Muscle of back (tissue), 11 donors: ENCODE data around the gene SLC26A11. TPM values are rescaled to one million over a fixed set of nuclear protein-coding genes. Genes with fewer than 3 reads are reported as not detected.
A peak's percentile ranks its signal among the peaks of the same experiment; 100 is the strongest.
"Not testable (repeated sequence)": the region's sequence is repeated elsewhere in the genome, so short reads cannot be mapped to it uniquely, and the experiment has no call there.

ENCODE experiments used
- DNase-seq, 3 donors: peaks; one replicate each; pipeline versions ENCODE4 v3.0.0 to v3.0.0-alpha.2; 2013
- polyA plus RNA-seq, 10 donors: library from polyadenylated mRNA; unstranded; fragments of 120-200 nt; gene quantifications; one replicate each; pipeline ENCODE4 v1.2.1, GENCODE V29; 2013; ENCODE audit not compliant: insufficient read length in 10 of 10

SLC26A11 gene
- polyA plus RNA-seq, 10 donors, result 7.3 to 12.6 (median 9.2) TPM

DNA sequence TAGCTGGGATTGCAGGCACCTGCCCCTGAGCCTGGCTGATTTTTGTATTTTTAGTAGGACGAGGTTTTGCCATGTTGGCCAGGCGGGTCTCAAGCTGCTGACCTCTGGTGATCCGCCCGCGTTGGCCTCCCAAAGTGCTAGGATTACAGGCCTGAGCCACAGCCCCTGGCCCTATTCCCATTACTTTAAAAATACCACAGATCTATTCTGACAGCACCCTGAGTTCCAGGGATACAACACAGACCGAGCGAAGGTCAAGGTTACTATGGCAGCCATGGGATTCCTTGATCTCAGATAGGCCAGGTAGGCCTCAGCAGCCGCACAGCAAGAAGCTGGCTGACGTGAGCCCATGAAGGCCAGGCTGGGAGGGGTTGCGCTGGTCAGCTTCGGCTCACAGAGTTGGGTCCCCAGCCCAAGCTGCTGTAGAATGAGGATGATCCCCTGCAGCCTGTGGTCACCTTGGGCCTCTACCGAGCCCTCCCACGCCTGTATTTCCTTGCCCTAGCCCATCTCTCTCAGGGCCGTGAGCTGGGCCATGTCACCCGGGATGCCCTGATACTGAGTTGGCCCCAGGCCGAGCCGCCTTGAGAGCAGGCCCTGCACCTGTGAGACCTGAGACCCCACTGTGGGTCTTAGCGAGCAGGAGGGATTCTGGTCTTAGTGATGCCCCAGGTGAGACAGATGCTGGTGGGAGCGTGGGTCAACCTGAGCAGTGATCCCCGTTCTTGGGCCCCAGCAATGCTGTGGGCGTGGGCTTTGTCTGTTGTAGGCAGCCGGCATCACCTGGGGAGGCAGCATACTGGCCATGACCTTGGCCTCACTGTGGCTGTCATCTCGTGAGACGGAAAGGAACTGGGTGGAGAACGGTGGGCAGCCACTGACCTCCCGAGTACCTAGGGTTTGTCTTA lies 23.6 kb downstream of the SLC26A11 start:
- DNase-seq, result no peak

DNA sequence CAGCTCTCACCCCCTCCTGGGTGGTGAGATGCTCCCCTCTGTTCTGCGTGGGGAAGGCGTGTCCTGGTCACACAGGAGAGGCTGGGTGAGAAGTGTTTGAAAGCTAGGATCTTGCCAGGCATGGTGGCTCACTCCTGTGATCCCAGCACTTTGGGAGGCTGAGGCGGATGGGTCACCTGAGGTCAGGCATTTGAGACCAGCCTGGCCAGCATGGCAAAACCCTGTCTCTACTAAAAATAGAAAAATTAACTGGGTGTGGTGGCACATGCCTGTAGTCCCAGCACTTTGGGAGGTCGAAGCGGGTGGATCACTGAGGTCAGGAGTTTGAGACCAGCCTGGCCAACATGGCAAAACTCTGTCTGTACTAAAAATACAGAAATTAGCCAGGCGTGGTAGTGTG lies 24.2 kb downstream of the SLC26A11 start:
- not testable (repeated sequence) for DNase-seq

DNA sequence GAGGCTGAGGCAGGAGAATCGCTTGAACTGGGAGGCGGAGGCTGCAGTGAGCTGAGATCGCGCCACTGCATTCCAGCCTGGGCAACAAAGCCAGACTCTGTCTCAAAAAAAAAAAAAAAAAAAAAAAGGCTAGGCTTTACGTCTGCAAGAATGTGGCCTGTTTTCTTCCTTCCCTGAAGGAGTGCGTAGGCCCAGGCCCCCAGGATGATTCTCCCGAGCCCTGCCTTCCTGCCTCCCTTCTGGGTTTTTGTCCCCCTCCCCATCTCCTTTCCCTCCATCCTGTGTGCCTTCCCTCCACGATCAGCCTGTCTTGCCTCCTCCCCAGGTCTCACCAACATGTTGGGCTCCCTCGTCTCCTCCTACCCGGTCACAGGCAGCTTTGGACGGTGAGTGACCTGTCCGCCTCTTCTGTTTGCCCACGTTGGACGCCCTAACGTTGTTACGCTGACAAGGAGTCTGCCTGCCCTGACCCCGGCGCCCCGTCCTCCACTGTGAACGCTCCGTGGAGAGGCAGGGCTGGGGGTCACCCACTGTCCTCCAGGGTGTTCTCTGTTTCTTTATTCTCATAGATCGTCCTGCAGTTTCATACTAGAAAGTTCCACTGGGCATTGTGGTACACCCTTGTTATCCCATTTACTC lies 24.8 kb downstream of the SLC26A11 start:
- no peak for DNase-seq

DNA sequence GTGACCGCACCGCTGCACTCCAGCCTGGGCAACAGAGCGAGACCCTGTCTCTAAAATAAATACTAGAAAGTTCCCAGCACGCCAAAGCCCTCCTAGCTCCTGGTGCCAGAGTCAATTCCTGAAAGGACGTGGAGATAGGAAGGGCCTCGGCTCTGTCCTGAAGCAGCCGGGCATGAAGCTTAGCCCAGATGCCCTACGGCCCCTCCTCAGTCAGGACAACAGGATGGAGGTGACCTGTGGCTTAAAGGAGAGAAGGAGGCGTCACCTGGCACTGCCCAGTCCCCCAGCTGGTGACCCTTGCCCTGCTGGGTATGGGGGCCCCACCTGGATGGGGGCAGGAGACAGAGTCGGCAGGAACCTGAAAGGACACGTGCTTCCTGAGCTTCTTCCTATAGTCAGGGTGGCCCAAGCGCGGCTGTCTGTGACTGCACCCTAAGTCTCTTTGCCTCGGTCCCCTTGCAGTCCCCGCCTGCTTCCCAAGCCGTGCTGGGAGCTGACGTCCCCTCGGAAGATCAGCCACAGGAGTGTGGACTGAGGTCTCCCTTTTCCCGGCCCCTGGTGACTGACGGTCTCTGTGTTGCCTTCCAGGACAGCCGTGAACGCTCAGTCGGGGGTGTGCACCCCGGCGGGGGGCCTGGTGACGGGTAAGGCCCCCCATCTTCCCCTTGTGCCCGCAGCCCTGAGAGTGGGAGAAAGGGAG lies 25.5 kb downstream of the SLC26A11 start:
- DNase-seq, result no peak

DNA sequence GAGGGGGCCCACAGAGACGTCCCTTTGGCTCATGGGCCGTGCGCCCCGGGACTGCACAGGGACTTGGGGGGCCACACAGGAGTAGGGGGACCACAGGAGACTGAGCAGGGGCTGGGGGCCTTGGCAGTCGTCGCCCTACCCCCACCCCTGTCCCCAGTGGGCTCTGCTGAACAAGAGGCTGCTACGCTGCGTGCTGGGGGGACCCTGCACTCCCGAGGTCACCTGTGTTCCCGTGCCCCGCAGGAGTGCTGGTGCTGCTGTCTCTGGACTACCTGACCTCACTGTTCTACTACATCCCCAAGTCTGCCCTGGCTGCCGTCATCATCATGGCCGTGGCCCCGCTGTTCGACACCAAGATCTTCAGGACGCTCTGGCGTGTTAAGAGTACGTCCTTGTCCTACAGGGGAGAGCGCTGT lies 26.0 kb downstream of the SLC26A11 start:
- DNase-seq, result no peak

DNA sequence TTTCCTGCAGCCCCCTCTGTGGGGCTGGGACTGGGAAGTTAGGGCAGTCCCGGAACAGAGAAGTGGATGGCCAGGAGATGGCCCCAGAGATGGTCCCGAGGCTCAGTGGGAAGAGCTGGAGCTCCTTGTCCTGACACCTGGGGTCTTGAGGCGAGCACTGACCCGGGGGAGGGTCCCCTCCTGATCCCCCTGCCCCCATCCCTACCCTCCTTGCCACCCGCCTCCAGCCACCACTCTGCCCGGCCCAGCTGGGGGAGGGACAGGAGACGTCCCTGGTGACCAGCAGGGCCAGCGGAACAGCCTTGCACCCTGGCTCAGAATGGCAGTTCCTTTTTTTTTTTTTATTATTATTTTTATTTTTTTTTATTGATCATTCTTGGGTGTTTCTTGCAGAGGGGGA lies 26.5 kb downstream of the SLC26A11 start:
- DNase-seq, result no peak

DNA sequence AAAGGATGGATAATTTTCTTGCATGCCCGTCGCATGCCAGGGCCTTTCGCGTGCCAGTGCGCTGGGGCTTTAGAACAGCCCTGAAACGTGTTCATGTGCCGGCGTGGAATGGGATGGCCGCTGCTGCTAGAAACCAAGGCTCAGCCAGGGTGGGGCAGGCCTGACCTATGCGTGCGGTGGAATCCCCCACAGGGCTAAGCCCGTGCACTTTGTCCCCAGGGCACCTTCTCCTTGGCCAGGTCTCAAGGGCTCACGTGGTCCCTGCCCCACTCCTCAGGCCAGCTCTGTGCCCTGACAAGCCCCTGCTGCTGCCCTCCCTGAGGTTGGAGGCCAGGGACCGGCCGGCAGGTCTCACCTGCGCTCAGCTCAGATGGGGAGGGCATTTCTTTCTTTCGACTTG lies 27.3 kb downstream of the SLC26A11 start:
- no peak for DNase-seq

DNA sequence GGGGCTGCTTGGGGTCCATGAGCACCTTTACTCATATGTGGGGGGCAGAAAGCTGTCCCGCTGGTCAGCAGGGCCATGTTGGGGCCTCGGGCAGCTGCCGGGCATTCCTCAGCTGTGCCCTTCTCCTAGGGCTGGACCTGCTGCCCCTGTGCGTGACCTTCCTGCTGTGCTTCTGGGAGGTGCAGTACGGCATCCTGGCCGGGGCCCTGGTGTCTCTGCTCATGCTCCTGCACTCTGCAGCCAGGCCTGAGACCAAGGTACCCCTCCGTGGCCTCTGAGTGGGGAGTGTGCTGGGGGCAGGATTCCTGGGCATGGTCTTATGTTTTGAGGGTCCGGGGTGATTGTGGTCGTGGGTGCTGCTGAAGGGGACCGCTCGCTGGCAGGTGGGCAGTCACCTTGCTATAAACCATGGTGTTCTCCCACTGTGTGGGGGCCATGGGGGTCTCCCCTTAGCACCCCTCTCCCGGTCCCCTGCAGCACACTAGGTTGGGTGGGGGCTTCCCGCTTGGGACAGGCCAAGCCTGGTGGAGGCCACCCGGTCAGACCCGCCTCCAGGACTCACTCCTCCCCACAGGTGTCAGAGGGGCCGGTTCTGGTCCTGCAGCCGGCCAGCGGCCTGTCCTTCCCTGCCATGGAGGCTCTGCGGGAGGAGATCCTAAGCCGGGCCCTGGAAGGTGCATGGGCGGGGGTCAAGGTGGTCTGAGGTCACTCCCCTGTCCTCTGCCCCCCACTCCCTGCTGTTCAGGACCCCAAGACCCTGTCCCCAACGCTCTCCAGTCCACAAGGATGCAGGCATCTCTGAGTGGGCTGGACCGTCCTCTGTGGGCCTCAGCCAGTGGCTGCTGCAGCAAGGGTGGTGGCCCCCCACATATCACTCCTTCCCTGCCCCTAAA lies 28.0 kb downstream of the SLC26A11 start:
- DNase-seq, result no peak

DNA sequence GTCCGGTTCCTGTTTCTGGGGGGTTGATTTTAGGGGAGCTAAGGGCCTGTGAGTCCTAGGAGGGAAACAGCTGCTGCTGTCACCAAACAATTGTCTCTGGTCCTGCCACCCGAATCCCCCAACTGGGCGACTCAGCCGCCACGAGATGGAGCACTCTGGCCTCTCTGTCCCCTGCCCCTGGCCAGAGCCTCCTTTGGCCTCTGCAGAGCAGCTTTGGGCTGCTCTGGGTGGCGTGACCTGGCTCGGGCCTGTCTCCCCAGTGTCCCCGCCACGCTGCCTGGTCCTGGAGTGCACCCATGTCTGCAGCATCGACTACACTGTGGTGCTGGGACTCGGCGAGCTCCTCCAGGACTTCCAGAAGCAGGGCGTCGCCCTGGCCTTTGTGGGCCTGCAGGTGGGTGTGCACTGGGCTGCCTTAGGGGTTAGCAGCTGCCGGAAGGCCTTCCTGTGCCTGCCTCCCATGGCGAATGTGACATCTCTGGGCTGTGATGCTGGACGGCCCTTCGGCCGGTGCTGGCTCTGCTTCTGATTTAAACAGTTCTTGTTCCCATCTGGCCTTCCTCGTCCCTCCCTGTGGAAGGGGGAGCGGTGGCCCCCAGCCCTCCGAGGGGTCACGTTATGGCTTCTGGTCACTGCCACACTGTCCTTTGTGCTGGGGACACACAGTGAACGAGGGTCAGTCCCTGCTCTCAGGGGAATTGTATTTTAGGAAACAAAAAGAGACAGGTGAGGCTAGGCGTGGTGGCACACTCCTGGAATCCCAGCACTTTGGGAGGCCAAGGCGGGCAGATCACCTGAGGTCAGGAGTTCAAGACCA lies 28.9 kb downstream of the SLC26A11 start:
- DNase-seq, result no peak

DNA sequence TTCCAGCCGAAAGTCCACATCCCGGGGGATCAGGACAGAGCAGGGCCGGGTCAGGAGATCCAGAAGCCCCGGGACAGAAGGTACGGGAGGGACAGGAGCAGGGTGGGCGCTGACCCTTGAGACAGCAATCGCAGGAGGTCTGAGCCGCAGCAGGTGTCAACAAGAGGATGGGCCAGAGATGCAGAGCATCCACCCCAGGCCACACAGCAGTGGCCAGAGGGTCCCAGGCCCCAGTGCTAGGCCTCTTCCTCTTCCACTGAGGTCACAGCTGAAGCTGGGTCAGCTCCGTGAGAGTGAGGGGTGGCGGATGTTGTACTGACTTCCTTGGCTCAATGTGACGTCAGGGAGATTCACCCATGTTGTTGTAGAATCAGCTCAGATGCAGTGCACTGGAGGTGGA lies 31.7 kb downstream of the SLC26A11 start:
- no peak for DNase-seq

DNA sequence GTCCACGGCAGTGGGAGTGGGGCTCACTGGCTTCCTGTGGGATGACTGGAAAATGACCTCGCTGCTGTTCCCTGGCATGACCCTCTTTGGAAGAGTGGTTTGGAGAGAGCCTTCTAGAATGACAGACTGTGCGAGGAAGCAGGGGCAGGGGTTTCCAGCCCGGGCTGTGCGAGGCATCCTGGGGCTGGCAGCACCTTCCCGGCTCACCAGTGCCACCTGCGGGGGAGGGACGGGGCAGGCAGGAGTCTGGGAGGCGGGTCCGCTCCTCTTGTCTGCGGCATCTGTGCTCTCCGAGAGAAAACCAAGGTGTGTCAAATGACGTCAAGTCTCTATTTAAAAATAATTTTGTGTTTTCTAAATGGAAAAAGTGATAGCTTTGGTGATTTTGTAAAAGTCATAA lies 32.6 kb downstream of the SLC26A11 start:
- DNase-seq, result no peak

DNA sequence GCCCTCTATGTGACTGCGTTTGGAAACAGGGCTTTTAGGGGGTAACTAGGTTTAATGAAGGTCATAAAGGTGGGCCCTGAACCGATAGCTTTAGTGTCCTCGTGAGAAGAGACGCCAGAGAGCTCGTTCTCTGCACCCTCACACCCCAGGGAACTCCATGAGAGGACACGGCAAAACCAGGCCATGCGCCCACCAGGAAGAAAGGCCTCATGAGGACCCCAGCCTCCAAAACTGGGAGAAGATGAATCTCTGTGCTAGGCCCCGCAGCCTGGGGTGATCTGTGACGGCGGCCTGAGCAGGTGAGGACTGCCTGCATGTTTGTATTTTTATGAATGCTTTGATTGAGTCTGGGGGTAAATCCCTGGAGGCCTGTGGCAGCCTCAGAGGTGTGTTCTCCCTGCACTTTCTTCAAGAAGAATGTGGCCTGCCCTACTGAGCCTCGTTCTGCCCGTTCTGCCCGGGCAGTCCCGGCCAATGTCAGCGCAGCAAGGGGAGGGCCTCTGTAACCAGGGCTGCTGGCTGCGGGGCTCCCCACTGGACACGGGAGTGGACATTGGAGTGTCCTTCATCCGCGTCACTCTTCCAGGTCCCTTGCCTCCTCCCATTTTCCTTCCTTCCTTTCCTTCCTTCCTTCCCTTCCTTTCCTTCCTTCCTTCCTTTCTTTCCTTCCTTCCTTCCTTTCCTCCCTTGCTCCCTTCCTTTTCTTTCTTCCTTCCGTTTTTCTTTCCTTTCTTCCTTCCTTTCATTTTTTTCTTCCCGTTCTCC lies 33.6 kb downstream of the SLC26A11 start:
- no peak for DNase-seq

DNA sequence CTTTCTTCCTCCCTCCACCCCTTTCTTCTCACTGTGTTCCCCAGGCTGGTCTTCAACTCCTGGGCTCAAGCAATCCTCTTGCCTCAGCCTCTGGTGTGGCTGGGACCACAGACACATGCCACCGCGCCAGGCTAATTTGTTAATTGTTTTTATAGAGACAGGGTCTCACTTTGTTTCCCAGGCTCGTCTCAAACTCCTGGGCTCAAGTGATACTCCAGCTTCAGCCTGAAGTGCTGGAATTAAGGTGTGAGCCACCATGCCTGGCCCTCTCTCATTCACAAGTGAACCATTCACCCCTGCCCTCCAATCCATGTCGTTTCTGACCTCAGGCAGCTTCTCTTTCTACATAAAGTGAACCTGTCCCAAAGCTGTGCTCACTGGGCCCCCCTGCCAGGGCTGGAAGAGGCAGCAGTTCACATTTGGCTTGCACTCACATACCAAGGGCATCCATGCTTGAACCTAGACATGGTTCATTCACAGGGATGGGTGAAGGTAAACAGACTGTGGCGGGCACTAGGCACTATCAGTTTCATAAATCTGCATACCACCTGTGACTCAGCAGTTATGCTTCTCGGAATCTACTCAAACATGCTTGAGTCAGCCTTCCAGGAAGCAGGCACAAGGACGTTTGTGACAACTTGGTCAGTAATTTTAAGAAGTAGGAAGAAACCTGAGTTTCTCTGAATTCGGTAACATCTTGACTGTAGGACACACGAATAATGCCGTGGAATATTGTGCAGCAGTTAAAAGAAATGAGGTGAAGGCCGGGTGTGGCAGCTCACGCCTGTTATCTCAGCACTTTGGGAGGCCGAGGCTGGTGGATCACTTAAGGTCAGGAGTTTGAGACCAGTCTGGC lies 34.4 kb downstream of the SLC26A11 start:
- DNase-seq, result peak in 1 of 3 donors; percentile 85

DNA sequence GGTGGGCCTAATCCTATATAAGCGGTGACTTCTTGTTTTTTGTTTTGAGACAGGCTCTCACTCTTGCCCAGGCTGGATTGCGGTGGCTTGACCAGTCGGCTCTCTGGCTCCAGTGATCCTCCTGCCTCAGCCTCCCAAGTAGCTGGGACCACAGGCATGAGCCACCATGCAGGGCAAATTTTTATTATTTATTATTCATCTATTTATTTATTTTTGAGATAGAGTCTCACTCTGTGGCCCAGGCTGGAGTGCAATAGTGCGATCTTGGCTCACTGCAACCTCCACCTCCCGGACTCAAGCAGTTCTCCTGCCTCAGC lies 35.8 kb downstream of the SLC26A11 start:
- no peak for DNase-seq

DNA sequence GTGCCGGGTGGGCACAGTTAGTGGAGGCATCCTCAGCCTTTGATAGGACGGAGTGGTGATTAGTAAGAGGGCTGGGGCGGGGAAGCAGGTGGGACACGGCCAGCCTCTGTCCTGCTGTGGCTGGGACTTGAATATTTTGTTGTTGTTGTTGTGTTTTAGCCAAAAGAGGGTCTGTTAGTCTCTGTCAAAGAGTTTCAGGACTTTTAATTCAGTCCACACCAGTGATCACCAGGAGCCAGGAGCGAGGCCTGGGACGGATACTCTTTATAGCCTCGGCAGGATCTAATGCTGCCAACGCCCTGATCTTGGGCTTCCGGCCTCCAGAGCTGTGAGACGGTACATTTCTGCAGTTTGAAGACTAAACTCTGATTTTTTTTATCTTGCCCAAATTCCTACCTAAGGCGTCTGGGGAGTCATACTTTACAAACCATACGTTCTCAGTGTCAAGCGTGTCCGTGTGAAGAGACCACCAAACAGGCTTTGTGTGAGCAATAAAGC lies 37.5 kb downstream of the SLC26A11 start:
- no peak for DNase-seq

DNA sequence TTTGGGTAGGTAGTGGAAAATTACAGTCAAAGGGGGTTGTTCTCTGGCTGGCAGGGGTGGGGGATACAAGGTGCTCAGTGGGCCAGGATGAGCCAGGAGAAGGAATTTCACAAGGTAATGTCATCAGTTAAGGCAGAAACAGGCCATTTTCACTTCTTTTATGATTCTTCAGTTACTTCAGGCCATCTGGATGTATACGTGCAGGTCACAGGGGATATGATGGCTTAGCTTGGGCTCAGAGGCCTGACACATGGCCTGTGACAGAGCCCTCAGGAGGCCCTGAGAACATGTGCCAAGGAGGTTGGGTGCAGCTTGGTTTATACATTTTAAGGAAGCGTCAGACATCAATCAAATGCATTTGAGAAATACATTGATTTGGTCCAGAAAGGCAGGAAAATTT lies 38.1 kb downstream of the SLC26A11 start:
- DNase-seq, result not testable (repeated sequence)

DNA sequence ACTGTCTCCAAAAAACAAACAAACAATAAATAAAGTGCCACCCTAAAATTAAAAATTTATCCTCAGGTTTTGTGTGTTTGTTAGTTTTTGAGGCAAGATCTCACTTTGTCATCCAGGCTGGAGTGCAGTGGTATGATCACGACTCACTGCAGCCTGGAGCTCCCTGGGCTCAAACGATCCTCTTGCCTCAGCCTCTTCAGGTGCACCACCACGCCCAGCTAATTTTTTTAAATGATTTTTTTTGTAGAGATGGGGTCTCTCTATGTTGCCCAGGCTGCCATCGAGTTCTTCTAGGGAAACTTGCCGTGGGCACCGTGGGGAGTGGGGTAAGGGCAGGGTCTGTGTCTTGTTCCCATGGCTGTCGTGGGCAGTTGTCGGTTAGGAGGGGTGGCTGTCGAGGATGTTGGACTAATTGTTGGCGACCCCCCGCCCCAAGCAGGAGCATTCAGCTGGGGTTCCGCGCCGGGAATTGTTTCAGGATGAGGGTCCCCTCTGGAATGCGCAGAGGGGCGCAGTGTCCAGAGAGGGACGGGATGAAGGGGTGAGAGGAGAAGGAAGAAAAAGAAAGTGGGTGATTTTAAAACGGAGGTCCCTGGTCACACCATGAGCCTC lies 39.3 kb downstream of the SLC26A11 start:
- DNase-seq, result no peak

DNA sequence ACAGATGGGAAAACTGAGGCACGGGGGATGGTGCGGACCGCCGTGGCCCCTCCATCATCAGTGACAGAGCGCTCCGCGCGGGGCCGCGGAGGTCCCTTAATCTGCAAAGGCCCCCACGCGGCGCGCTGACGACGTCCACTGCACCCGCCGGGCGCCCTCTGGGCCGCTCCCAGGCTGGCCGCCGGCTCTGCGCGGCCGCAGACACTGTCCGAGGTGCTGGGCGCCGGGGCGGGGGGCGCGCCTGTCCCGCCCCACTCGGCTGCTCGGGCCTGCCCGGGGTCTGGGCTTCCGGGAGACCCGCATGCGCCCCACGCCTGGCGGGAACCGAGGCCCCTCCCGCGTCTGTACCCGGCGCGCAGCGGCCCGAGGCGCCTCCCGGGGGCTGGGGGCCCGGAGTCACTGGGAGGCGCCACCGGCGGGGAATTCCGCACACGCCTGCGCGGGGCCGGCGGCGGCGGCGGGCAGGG lies 39.9 kb downstream of the SLC26A11 start:
- DNase-seq, result peak; percentile 62 to 87 (median 72)
